Measurements from ENCODE around the gene SEC16A.

SEC16A gene, protein sequence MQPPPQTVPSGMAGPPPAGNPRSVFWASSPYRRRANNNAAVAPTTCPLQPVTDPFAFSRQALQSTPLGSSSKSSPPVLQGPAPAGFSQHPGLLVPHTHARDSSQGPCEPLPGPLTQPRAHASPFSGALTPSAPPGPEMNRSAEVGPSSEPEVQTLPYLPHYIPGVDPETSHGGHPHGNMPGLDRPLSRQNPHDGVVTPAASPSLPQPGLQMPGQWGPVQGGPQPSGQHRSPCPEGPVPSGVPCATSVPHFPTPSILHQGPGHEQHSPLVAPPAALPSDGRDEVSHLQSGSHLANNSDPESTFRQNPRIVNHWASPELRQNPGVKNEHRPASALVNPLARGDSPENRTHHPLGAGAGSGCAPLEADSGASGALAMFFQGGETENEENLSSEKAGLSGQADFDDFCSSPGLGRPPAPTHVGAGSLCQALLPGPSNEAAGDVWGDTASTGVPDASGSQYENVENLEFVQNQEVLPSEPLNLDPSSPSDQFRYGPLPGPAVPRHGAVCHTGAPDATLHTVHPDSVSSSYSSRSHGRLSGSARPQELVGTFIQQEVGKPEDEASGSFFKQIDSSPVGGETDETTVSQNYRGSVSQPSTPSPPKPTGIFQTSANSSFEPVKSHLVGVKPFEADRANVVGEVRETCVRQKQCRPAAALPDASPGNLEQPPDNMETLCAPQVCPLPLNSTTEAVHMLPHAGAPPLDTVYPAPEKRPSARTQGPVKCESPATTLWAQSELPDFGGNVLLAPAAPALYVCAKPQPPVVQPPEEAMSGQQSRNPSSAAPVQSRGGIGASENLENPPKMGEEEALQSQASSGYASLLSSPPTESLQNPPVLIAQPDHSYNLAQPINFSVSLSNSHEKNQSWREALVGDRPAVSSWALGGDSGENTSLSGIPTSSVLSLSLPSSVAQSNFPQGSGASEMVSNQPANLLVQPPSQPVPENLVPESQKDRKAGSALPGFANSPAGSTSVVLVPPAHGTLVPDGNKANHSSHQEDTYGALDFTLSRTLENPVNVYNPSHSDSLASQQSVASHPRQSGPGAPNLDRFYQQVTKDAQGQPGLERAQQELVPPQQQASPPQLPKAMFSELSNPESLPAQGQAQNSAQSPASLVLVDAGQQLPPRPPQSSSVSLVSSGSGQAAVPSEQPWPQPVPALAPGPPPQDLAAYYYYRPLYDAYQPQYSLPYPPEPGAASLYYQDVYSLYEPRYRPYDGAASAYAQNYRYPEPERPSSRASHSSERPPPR (N-terminal part only)

DNA sequence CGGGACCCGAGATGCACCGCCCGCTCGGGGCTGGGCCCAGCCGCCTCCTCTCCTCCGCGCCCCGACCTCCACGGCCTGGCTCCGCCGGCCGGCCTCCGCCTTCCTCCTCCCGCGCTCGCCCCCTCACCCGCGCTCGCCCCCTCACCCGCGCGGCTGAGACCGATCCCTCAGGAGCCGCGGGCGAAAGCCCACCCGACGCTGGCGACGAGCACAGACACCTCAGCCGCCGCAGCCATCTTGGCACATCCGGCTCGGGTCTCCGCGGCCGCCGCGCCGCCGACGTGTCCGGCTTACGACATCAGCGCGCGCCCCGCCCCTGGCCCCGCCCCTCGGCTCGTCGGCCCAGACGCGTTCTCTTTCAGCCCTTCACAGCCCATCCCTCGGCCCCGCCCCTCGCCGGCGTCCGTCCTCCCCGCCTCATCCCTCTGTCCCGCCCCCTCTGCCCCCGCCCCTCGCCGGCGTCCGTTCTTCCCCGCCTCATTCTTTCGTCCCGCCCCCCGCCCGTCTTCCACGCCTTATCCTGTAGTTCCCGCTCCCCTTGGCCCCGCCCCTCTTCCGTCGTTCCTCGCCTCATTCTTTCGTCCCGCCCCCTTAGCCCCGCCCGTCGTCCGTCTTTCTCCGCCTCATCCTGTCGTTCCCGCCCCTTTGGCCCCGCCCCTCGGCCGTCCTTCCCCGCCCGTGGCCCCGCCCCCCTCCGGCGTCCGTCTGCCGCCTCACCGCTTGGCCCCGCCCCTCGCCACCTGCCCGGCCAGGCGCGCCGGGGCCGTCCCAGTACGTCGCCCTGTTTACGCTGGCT, at the start of gene SEC16A:
Gene SEC16A (minus strand): TSS at position 248 of the 796 bp plus-strand sequence. CDS start 5,425 bp downstream, outside the sequence.
- DNase-seq (ENCODE audit: low spot score) = peak; percentile 95

DNA sequence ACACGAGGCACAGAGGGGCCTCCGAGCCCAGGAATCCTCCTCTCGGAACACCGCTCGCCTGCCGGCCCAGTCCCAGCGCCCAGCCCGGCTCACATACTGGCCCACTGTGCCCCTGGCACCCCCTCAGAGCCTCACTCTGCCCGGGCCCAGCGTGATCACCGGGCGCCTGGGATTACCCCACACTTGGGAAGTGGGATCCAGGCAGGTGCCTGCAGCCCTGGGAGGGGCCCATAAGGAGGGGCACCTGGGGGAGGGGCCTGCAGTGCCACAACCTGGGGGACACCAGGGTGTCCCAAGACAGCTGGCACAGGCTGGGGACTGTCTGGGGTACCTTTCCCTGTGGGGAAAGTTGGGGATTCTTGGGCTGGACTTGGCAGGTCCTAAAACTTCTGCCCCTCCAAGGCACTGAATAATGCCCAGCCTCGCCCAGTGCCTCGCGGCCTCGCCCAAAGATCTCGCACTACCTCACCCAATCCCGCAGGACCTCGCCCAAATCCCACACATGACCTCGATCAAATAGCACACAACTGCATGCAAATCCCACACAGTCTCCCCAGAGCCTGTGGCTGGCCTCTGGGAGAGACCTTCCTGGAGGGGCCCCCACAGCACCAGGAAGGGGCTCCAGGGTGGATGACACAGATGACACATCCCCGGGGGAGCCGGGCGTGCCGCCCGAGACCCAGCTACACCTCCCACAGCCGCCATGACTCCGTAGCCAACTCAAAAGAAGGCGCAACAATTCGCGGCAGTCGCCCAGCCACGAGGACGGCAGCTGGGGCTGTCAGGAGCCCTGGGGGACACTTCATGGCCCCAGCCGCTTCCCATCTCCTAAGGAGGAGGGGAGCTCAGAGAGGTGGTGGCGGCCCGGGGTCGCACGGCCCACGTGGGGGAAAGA, 49.3 kb upstream of the SEC16A start:
- no peak for DNase-seq (ENCODE audit: low spot score)

DNA sequence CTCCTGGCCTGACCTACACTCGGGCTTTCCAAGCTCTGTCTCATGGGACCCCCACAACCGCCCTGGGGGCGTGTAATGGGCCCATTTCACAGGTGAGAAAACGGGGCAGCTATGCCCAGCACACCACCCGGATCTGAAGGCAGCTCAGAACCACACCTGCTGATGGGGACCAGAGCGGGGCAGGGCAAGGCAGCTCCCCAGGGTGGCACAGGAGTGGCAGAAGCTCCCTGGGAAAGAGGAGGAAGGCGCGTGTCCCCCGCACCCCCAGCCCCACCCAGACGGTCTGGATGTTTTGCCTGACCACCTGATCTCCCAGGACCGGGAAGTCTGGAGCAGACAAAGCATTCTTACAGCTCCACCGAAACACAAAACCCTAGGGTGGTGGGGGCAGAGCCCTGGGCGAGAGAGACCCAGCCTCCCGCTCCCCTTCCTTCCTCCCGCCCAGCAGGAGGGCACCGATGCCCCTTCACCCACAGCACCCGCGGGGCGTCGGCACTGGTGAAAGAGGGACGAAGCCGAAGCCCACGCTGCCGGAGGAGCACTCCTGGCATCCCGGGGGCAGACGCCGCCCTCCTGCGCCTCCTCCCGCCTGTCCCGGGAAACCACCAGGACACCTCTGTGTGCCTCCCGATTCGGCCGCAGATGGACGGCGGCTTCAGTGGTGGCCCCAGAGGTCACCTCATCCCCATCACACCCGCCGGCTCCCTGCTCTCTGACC, 48.5 kb upstream of the SEC16A start:
- no peak for DNase-seq (ENCODE audit: low spot score)

DNA sequence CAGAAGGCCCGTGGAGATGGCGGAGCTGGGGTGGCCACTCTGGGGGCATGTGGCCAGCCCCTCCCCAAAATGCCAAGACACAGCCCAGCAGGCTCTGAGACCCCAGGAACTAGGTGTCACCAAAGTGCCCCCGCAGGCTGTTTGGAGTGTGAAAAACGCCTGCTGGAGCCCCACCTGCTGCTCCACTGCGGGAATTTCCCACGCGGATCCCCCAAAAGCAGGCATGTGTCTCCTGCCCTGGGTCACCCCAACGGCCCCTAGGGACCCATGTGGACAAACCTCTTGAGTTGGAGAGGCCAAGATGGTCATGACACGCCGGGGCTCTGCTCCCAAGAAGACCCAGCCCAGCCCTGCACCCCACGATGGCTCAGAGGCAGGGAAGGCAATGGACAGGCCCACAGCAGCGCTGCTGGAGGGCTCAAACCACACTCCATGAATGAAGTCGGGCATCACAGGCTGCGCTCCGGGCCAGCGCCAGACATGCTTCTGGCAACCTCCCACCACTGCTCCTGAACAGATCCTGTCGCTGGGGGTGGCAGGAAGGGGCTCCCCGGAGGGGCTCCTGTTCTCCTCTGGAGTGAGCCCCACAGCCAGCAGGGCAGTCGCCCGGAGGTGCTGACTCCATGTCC, 47.7 kb upstream of the SEC16A start:
- peak; percentile 25 for DNase-seq (ENCODE audit: low spot score)

DNA sequence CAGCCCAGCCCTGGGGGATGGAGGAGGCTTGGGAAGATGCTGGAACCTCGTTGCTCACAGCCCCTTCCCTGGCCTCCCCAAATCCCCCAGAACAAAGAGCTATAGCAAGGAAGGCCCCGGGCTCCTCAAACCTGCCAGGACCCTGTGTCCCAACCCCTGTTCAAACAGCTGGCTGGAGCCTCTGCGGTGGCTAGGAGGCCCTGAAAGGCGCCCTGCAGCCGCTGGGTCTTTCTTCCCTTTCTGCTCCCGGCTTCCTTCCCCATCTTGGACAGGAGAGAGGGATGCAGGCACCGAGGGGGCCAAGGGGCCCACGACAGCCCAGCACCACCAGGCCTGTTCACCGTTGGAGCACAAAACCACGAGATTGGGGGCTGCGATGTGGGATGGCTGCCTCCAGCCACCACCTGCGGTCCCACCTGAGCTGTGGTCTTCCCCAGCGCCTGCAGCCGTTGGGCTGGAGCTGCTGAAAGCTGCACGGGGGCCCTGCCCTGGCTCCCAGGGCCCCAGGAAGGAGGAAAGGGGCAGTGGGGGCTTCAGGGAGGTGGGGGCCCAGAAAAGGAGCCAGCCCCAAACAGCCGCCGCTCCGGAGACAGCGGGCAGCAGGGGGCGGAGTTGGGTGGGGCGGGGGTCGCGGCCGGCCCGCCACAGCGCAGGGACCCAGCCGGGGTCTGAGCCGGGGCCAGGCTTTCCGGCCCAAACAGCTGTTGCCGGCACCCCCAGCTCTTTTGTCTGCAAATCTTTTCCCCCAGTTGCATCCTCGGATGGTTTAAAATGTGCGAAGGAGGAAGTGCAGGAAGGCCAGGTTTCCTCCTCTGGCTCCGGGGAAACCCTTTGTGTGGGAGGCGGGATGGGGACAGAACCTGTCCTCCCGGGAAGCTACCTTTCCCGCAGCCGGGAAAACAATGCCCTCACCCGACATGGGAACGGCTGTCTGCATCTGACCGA, 46.9 kb upstream of the SEC16A start:
- DNase-seq (ENCODE audit: low spot score) = no peak

DNA sequence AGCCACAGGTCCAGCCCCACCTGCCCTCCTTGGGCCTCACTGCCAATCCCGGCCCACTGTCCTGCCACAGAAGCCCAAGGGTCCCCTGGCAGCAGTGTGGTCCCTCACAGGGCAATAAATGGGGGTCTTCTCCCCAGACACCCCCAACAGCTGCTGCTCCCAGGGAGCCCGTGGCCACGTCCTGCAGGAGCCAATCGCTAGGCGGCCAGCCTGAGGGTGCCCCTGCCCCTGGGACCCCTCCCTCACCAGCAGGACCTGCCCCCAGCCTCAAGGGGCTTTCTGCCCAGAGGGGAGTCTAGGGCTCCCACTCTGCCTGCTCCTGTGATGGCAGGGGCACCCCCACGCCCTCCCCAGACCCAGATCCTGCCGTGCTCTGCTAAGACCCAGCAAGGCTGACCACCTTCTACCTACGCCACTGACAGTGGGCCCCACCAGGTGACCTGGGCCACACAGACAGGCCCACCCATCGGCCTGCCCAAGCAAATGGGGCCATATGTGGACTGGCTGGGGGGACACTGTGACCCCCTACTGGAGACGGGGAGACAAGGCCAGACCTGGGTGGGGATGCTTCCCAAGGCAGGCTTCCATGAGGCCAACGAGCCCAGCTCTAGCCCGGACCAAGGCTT, 46.0 kb upstream of the SEC16A start:
- no peak for DNase-seq (ENCODE audit: low spot score)

DNA sequence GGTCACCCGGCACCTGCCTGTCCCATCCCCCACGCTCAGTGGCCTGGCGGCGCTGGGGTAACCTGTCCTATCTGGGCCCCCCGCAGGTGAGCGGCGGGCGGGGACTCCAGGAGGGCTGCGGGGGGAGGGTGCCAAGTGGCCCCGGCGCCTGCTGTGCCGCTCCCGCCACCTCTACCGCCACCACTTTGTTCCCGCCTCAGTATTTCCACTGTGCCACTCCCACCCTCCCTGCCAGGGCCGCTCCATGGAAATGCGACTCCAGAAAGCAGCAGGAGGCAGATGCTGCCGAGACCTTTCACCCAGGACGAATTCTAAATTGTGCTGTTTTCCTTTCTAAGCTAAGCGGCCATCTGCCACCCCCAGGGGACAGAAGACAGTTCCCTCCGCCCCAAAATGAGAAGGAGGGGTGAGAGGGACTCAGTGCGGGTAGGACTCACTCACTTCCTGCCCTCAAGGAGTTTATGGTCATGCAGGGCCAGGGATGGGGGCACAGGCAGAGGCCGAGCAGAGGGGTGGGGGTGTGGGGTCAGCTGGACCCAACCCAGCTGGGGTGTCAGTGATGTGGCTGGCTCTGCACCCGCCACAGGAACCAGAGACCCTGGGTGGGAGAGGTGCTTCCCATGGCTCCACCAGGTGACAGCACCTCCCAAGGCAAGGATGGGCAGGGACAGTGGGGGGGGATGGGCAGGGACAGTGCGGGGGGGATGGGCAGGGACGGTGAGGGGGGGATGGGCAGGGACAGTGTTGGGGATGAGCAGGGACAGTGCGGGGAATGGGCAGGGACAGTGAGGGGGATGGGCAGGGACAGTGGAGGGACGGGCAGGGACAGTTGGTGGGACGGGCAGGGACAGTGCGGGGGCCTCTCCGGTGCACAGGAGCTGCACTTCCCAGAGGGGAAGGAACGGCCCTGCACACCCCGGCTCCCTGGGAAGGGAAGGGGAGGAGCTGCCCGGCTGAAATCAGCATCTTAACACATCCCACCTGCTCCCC, 45.2 kb upstream of the SEC16A start:
- peak; percentile 70 for DNase-seq (ENCODE audit: low spot score)

DNA sequence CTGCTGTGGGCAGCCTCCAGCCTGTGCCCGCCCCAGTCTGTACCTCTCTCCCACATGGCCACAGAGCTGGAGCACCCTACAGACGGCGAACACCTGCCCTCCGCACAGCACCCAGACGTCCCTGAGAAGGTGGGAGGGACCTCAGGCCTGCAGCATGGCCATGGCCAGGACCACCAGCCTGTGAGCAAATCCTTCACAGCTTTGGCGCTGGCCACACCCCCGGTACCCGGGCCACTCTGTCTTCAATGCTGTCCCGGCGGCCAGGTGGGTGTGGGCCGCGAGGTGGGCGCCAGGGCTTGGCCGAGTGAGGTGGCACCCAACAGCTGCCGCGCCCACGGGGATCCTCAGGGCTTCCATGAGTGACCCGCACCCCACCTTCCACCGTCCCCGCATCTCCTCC, 44.3 kb upstream of the SEC16A start:
- DNase-seq (ENCODE audit: low spot score) = no peak

DNA sequence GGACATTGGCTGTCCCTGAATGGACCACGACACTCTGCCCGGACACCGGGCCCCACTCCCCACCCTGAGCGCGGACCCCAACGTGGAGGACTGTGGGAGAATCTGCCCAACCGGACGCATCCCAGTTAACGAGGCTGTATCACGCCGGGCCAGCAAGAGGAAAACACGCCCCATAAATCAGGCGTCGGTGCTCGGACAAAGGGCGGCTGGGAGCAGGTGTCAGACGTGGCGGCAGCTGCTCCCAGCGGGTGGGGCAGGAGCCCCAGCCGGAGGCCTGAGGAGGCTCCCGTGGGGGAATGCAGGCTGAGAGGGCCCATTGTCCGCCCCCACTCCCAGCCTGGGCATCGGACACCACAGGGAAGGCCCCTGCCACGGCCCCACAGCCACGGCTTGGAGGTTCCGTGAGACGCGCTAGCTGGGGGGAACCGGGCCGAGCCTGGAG, 43.8 kb upstream of the SEC16A start:
- no peak for DNase-seq (ENCODE audit: low spot score)

DNA sequence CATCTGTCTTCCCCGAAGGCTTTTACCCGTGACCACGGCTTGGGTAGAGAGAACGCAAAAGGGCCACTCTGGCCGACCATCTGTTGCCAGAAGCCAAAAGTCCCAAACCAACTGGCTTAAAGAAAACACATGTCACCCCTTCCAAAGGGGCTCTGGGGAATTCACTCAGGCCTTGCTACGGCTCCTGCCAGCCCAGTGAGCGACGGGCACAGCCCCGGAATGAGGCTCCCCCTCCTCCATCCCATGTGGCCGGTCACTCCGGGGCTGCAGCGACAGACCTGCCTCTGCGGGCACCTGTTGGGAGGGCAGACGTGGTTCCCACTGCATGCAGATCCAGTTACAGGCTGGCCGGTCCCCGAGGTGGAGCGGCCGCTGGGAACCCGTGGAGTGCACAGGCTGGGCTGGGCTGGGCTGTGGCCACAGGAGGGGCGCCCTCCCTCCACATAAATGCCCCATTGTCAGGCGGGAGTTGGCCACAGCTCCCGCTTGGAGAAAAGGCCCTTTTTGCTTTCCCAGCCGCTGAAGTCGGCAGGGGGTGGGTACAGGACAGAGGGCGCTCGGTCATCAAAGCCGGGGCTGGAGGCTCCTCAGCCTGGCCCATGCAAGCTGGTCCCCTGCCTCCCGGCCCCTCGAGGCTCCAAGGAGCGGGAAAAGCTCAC, 43.1 kb upstream of the SEC16A start:
- DNase-seq (ENCODE audit: low spot score) = no peak

DNA sequence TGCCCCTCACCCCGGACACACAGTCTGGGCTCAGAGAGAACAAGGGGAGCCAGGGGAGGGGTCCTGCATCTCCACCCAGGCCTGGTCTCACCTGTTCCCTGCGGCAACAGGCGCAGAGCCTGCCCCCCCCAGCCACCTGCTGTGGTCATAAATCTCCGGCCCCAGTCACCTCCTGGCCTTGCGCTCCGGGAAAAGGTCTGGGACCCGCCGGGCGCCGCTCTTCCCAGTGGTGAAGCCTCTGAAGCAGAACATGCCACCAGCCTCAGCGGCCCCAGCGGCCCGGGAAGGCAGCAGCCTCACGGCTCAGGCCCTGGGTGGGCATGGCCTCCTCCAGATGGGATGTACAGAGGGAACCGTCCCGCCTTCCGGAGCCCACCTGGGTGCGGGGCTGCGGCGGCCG, 42.4 kb upstream of the SEC16A start:
- no peak for DNase-seq (ENCODE audit: low spot score)

DNA sequence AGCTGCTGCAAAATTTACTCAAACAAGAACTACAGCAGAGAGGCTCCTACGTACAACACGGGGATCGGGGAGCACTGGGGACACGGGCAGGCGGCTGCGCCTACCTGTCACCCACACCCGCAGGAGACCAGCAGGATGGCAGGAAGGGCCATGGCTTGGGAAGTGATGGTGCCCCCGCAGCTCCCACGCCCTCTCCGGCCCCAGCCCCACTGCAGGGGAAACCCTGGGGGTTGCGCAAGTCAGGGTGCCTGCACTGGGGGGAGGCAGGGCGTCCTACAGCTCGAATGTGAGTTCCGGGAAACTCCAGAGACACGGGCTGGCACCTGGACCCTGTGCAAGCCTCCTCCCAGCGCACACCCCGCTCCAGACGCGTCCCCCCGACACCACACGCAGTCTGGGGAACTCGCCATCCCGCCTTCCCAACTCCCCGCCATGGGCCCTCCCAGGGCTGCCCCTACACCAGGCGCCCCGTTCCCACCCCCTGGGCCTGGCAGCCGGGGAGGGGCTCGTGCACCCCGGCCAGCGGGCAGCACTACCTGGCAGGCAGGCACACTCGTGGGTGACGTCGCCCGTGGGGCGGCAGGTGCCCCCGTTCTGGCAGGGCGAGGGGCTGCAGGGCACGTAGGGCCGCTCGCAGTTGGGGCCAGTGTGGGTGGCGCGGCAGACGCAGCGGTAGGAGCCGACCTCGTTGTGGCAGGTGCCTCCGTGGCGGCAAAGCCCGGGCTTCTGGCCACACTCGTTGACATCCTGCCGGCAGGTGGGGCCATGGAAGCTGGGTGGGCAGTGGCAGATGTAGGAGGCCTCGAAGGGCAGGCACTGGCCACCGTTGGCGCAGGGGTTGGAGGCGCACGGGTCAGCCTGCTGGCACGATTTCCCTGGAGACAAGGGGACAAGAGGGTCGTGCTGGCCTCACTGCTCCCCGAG, 39.7 kb upstream of the SEC16A start:
- DNase-seq (ENCODE audit: low spot score) = no peak

DNA sequence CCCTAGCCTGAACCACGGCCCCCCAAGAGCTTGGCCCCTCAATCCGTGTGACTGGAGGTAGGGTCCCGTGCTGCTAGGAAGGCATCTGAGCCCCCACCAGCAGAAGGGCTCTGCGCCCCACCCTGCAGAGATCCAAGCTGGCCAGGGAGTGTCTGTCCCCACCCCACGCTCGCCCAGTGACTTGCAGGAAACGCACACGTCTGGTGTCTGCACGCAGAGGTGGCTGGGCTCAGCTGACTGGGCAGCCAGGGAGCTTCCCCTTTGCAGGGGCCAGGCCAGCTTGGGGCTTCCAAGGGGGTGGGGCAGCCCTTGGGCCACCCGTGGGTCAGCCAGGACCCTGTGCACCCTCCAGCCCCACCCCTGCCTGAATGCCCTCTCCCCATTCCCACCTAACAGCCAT, 38.7 kb upstream of the SEC16A start:
- DNase-seq (ENCODE audit: low spot score) = no peak

DNA sequence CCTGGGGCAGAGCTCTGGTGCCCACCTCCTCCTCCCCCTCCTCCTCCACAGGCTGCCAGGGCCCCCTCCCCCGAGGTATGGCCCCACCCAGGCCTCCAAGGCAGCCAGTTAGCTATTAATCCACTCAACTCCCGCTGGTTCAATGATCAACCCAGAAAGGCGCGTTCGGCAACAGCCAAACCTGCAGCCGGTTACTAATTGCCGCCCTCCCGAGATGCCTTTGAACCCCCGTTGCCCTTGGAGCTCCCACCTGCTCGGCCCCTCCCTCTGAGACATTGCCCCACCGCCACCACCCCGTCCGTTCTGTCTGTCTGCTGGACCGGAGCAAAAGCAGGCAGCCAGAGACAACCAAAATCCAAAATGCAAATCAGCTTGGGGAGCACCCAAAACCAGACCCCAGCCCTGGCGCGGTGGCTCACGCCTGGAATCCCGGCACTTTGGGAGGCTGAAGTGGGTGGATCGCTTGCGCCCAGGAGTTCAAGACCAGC, 37.3 kb upstream of the SEC16A start:
- DNase-seq (ENCODE audit: low spot score) = no peak
